Liver (tissue), 3 donors: Measurements from ENCODE around the gene OSBPL5.

Experiments
- EGR1 ChIP-seq, 2 donors: IDR thresholded peaks; 2 replicates each; pipeline ENCODE4 v1.6.1; 2016 to 2018; ENCODE audit warnings: antibody characterized with exemption in 2 of 2, low read depth in 2 of 2
- FOXA1 ChIP-seq: IDR thresholded peaks from 2 replicates; pipeline ENCODE4 v1.6.1; 2016; ENCODE audit warnings: antibody characterized with exemption
- GABPA ChIP-seq, 2 donors: IDR thresholded peaks in 1 of 2; conservative IDR thresholded peaks in 1 of 2; 2 replicates each; pipeline ENCODE4 v1.6.1; 2016; ENCODE audit warnings: antibody characterized with exemption in 2 of 2, mild to moderate bottlenecking in 1 of 2, moderate library complexity in 1 of 2
- HNF4G ChIP-seq: IDR thresholded peaks from 2 replicates; pipeline ENCODE4 v1.6.1; 2016; ENCODE audit warnings: antibody characterized with exemption
- JUND ChIP-seq, 2 donors: IDR thresholded peaks; 2 replicates each; pipeline ENCODE4 v1.6.1; 2016; ENCODE audit warnings: antibody characterized with exemption in 2 of 2
- RAD21 ChIP-seq, 2 donors: IDR thresholded peaks; 2 replicates each; pipeline ENCODE4 v1.6.1; 2016; ENCODE audit warnings: antibody characterized with exemption in 2 of 2, mild to moderate bottlenecking in 2 of 2
- RXRA ChIP-seq, 2 donors: IDR thresholded peaks; 2 replicates each; pipeline ENCODE4 v1.6.1; 2017 to 2018; ENCODE audit warnings: antibody characterized with exemption in 2 of 2, mild to moderate bottlenecking in 1 of 2
- SP1 ChIP-seq: IDR thresholded peaks from 2 replicates; pipeline ENCODE4 v1.6.1; 2018; ENCODE audit warnings: antibody characterized with exemption, mild to moderate bottlenecking
- TAF1 ChIP-seq: conservative IDR thresholded peaks from 2 replicates; pipeline ENCODE4 v1.6.1; 2016; ENCODE audit warnings: antibody characterized with exemption, mild to moderate bottlenecking
- YY1 ChIP-seq: IDR thresholded peaks from 2 replicates; pipeline ENCODE4 v1.6.1; 2016; ENCODE audit warnings: antibody characterized with exemption, mild to moderate bottlenecking
- TF ChIP-seq, protein P1 (sequence below): IDR thresholded peaks from 2 replicates; pipeline ENCODE4 v1.6.1; 2016; ENCODE audit warnings: antibody characterized with exemption
- TF ChIP-seq, protein P2 (sequence below): fragments of 150-350 bp; IDR thresholded peaks from 2 replicates; pipeline ENCODE4 v1.5.1; 2017; ENCODE audit warnings: improper control_type of control experiment, low read depth, low read length; ENCODE audit not compliant: missing input control
- TF ChIP-seq, protein P3 (sequence below): IDR thresholded peaks from 2 replicates; pipeline ENCODE4 v1.6.1; 2016; ENCODE audit warnings: antibody characterized with exemption, mild to moderate bottlenecking
- TF ChIP-seq, protein P4 (sequence below): IDR thresholded peaks from 2 replicates; pipeline ENCODE4 v1.6.1; 2016; ENCODE audit warnings: antibody characterized with exemption
- donor health status: healthy.
- donor health status: healthy.

DNA sequence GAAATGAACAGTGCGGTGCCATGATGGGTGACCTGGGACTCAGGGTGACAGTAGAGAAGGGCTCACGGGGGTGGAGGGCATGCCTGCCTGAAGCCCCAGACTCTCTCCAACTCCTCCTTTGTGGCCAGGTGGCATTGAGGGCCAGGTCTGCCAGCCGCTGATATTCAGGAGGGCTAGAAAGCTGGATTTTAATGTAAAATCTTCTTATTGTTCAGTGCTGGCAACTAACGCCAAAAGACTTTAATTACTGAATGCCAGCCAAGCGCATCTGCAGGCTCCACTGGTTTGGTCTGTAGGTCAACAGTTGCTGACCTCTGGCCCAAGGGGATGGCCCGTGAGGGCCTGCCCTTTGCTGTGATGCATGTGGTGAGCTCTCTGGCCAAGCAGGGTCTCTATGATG, 43.2 kb upstream of the OSBPL5 start:
- TF ChIP-seq, protein P1, sequence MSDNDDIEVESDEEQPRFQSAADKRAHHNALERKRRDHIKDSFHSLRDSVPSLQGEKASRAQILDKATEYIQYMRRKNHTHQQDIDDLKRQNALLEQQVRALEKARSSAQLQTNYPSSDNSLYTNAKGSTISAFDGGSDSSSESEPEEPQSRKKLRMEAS = no peak
- TF ChIP-seq, protein P2, sequence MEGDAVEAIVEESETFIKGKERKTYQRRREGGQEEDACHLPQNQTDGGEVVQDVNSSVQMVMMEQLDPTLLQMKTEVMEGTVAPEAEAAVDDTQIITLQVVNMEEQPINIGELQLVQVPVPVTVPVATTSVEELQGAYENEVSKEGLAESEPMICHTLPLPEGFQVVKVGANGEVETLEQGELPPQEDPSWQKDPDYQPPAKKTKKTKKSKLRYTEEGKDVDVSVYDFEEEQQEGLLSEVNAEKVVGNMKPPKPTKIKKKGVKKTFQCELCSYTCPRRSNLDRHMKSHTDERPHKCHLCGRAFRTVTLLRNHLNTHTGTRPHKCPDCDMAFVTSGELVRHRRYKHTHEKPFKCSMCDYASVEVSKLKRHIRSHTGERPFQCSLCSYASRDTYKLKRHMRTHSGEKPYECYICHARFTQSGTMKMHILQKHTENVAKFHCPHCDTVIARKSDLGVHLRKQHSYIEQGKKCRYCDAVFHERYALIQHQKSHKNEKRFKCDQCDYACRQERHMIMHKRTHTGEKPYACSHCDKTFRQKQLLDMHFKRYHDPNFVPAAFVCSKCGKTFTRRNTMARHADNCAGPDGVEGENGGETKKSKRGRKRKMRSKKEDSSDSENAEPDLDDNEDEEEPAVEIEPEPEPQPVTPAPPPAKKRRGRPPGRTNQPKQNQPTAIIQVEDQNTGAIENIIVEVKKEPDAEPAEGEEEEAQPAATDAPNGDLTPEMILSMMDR = no peak
- TF ChIP-seq JUND (IDR thresholded peaks at IDR 0.05) = no peak
- TF ChIP-seq EGR1 (IDR thresholded peaks at IDR 0.05; ENCODE audit: low read depth in 2 of 2) = no peak
- TF ChIP-seq RAD21 (IDR thresholded peaks at IDR 0.05) = no peak
- TF ChIP-seq RXRA (IDR thresholded peaks at IDR 0.05) = no peak
- TF ChIP-seq YY1 = no peak
- TF ChIP-seq FOXA1 = no peak
- TF ChIP-seq, protein P3, sequence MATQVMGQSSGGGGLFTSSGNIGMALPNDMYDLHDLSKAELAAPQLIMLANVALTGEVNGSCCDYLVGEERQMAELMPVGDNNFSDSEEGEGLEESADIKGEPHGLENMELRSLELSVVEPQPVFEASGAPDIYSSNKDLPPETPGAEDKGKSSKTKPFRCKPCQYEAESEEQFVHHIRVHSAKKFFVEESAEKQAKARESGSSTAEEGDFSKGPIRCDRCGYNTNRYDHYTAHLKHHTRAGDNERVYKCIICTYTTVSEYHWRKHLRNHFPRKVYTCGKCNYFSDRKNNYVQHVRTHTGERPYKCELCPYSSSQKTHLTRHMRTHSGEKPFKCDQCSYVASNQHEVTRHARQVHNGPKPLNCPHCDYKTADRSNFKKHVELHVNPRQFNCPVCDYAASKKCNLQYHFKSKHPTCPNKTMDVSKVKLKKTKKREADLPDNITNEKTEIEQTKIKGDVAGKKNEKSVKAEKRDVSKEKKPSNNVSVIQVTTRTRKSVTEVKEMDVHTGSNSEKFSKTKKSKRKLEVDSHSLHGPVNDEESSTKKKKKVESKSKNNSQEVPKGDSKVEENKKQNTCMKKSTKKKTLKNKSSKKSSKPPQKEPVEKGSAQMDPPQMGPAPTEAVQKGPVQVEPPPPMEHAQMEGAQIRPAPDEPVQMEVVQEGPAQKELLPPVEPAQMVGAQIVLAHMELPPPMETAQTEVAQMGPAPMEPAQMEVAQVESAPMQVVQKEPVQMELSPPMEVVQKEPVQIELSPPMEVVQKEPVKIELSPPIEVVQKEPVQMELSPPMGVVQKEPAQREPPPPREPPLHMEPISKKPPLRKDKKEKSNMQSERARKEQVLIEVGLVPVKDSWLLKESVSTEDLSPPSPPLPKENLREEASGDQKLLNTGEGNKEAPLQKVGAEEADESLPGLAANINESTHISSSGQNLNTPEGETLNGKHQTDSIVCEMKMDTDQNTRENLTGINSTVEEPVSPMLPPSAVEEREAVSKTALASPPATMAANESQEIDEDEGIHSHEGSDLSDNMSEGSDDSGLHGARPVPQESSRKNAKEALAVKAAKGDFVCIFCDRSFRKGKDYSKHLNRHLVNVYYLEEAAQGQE = no peak
- TF ChIP-seq HNF4G = no peak
- TF ChIP-seq, protein P4, sequence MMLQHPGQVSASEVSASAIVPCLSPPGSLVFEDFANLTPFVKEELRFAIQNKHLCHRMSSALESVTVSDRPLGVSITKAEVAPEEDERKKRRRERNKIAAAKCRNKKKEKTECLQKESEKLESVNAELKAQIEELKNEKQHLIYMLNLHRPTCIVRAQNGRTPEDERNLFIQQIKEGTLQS = no peak
- no peak for TF ChIP-seq SP1
- no peak for TF ChIP-seq TAF1
- no peak for TF ChIP-seq GABPA (IDR thresholded peaks at IDR 0.05 in 1 of 2, conservative IDR thresholded peaks at IDR 0.05 in 1 of 2)
